ENCODE measurements around the gene RASSF10. TPM values are rescaled to one million over a fixed set of nuclear protein-coding genes. Genes with fewer than 3 reads are reported as not detected.

RASSF10 gene
- total RNA-seq, 2 experiments from 2014 or later = not detected

GRCh38 chr11:13051257-13051656 lies 42.1 kb downstream of the RASSF10 start:
- ChIA-PET CTCF (no interaction called here), POLR2A (no interaction called here)

- CTCF ChIA-PET = no interaction called here
- POLR2A ChIA-PET = no interaction called here
These were observed 43.0 kb downstream of the RASSF10 start for GRCh38 chr11:13052130-13052571.

GRCh38 chr11:13053255-13053917 lies 44.3 kb downstream of the RASSF10 start:
- ChIA-PET POLR2A (no interaction called here), CTCF (no interaction called here)

DNA sequence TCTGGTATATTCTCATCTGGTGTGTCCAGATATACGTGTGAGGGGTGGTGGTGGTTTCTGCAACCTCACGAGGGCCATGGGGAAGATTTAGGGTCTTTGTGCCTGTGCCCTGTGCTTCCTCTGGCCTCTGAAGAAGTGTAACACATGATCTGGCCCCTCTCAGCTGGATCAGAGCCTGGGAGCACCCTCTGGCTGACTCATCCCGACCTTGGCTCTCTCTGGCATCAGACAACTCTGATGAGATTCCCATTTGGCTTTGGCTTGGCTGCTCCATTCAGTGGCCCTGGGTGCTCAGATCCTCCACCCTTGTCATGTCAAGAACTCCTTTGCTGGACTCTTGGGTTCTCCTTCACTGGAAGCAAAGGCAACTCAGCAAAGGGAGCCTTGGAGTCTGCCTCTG lies 45.2 kb downstream of the RASSF10 start:
- CTCF ChIA-PET = no interaction called here
- POLR2A ChIA-PET = no interaction called here

DNA sequence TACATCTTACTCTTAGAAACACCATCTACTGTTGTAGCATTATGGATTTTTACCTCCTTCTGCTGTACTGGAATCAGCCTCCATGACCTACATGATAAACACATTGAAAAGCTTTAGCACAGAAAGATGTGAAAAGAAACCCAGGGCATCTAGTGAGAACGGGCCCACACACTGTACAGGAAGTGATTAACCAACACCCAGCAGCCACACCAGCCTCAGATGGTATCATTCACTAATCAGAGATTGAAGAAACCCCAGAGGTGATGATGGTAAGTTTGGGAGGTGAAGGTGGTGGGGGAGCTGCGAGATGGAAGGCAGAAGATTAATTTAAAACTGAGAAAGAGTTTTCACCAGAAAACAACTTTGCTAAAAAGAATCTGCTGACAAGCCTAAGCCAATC lies 46.1 kb downstream of the RASSF10 start:
- CTCF ChIA-PET = no interaction called here
- POLR2A ChIA-PET = no interaction called here

- ChIA-PET CTCF (no interaction called here), POLR2A (no interaction called here)
These were observed 52.3 kb downstream of the RASSF10 start for GRCh38 chr11:13061294-13061990.

All from activated CD8-positive, alpha-beta memory T cell treated with anti-CD3 and anti-CD28 coated beads for 36 hours (primary cell).